K562 (cell line): ENCODE results near the gene SNAPC2. TPM values are rescaled to one million over a fixed set of nuclear protein-coding genes. Genes with fewer than 3 reads are reported as not detected.

Experiments
- AFF1 ChIP-seq, 2 experiments: fragments of 450-650 bp; IDR thresholded peaks; 2 replicates each; pipeline ENCODE4 v1.6.1; 2018; ENCODE audit warnings: mild to moderate bottlenecking in 2 of 2, low read depth in 1 of 2; ENCODE audit not compliant: partially characterized antibody in 2 of 2
- ATF4 ChIP-seq: fragments of 450-650 bp; formaldehyde crosslinking; IDR thresholded peaks from 2 replicates; pipeline ENCODE4 v1.4.0; 2022; ENCODE audit warnings: mild to moderate bottlenecking, moderate library complexity
- BMI1 ChIP-seq: fragments of 150-350 bp; IDR thresholded peaks from 2 replicates; pipeline ENCODE4 v1.6.1; 2014; ENCODE audit warnings: low read length
- ETV5 ChIP-seq: sonication (generic); formaldehyde crosslinking; IDR thresholded peaks from 2 replicates; pipeline ENCODE4 v1.4.0; 2020; ENCODE audit warnings: low read depth, mild to moderate bottlenecking, missing genetic modification reagents
- FOSL1 ChIP-seq: fragments of 200-800 bp; sonication (Bioruptor generic); conservative IDR thresholded peaks from 2 replicates; pipeline ENCODE4 v1.6.1; 2016; ENCODE audit warnings: missing genetic modification characterization, missing compliant biosample characterization
- FOXO4 ChIP-seq: fragments of 450-650 bp; formaldehyde crosslinking; IDR thresholded peaks from 2 replicates; pipeline ENCODE4 v1.4.0; 2020; ENCODE audit warnings: mild to moderate bottlenecking, moderate library complexity
- MYNN ChIP-seq, 2 experiments: sonication (generic); formaldehyde crosslinking in 1 of 2; IDR thresholded peaks; 2 replicates each; pipeline versions ENCODE4 v1.5.0 to v1.6.1; 2016 to 2020; ENCODE audit warnings: antibody characterized with exemption in 1 of 2, missing genetic modification reagents in 1 of 2
- NR0B1 ChIP-seq: fragments of 450-650 bp; IDR thresholded peaks from one replicate; pipeline ENCODE4 v1.6.1; 2018; ENCODE audit warnings: mild to moderate bottlenecking, moderate library complexity; ENCODE audit not compliant: partially characterized antibody
- RNF2 ChIP-seq: sonication (generic); IDR thresholded peaks from 2 replicates; pipeline ENCODE4 v1.6.1; 2016
- SFPQ ChIP-seq: fragments of 200-400 bp; formaldehyde crosslinking; IDR thresholded peaks from 2 replicates; pipeline ENCODE4 v1.6.1; 2017; ENCODE audit warnings: mild to moderate bottlenecking, low read depth, low read length, moderate library complexity
- SMAD1 ChIP-seq: fragments of 150-350 bp; IDR thresholded peaks from 2 replicates; pipeline ENCODE4 v1.6.1; 2014; ENCODE audit warnings: low read length, low read depth; ENCODE audit not compliant: partially characterized antibody
- SPI1 ChIP-seq: IDR thresholded peaks from 2 replicates; pipeline ENCODE4 v1.6.1; 2011; ENCODE audit warnings: low read depth, low read length, control low read depth, borderline replicate concordance
- ZBTB26 ChIP-seq: fragments of 450-650 bp; formaldehyde crosslinking; IDR thresholded peaks from 2 replicates; pipeline ENCODE4 v1.4.0; 2022; ENCODE audit warnings: missing genetic modification characterization
- ZNF253 ChIP-seq: fragments of 250-450 bp; sonication (Bioruptor Pico); conservative IDR thresholded peaks from 2 replicates; pipeline ENCODE4 v1.6.1; 2021; ENCODE audit warnings: mild to moderate bottlenecking
- ZNF79 ChIP-seq: fragments of 250-450 bp; sonication (Bioruptor Pico); IDR thresholded peaks from 2 replicates; pipeline ENCODE4 v1.4.0; 2020; ENCODE audit warnings: low read depth, mild to moderate bottlenecking, moderate library complexity
- polyA plus RNA-seq, 8 experiments: library from polyadenylated mRNA; depleted of rRNA in 4 of 8; stranded (reverse) in 5 of 8; unstranded in 3 of 8; fragments of >200 nt; fragmentation: Nextera tagmentation in 2 of 8; fragmentation: Illumina TruSeq in 1 of 8; extraction: Ambion mirVana in 2 of 8; extraction: Trizol in 1 of 8; gene quantifications; 2 replicates each; pipeline versions ENCODE4 v1.2.1 to v1.2.3, GENCODE V29; 2011 to 2014; ENCODE audit warnings: inconsistent platforms in 1 of 8, missing spikeins in 1 of 8
- total RNA-seq, 7 experiments: library from RNA; depleted of rRNA in 6 of 7; stranded (reverse); fragments of >200 nt in 6 of 7; fragmentation: Illumina TruSeq in 2 of 7; extraction: Trizol in 2 of 7; gene quantifications; 2 replicates each; pipeline versions ENCODE4 v1.2.1 to v1.2.3, GENCODE V29; 2011 to 2021; ENCODE audit warnings: low replicate concordance in 1 of 7

Gene SNAPC2
- total and polyA plus RNA-seq, 9 of the 15 experiments (the other 6 are each of a cell fraction or from before 2014, with no cell fraction given) = 0.59 to 45.1 (median 15.3) TPM

- TF ChIP-seq AFF1 (IDR thresholded peaks at IDR 0.05; ENCODE audit: low read depth in 1 of 2, partially characterized antibody in 2 of 2) (no peak), MYNN (IDR thresholded peaks at IDR 0.05) (peak; percentile 68; the same call in 1 of the 2 replicates), MYNN (CRISPR knock-in tag; IDR thresholded peaks at IDR 0.05) (no peak), ATF4 (CRISPR knock-in tag) (peak; percentile 47; the same call in 1 of the 2 replicates), ZBTB26 (CRISPR knock-in tag) (0 out of 2 replicates have a peak, but pooled peaks have one; percentile 57), ZNF253 (CRISPR knock-in tag) (no peak), FOXO4 (CRISPR knock-in tag) (no peak), ETV5 (CRISPR knock-in tag) (no peak), FOSL1 (no peak; the same call in 1 of the 2 replicates), SMAD1 (no peak), RNF2 (no peak), SPI1 (peak; percentile 61; the same call in 1 of the 2 replicates), NR0B1 (no peak), ZNF79 (CRISPR knock-in tag) (no peak), BMI1 (no peak), SFPQ (no peak)
These were observed 6.0 kb downstream of the SNAPC2 start, which contains the start of gene CTXN1 (continued) for GRCh38 chr19:7926021-7926726.
